ENCODE data around the gene OR2F2. TPM values are rescaled to one million over a fixed set of nuclear protein-coding genes. Genes with fewer than 3 reads are reported as not detected.
A peak's percentile ranks its signal among the peaks of the same experiment; 100 is the strongest.

OR2F2 gene
- total RNA-seq, 1 donor from 2014 or later, result not detected

- Mint-ChIP-seq H3K36me3 (peaks cover 25% of the 10 kb centered on the region), H3K27me3 (no peaks in the 10 kb centered on the region), H3K4me1 (ENCODE audit: unreplicated experiment) (no peaks in the 10 kb centered on the region), H3K27ac (no peak overlapping the region), H3K9me3 (no peaks in the 10 kb centered on the region), H3K4me3 (no peak overlapping the region)
- TF ChIP-seq, protein P1, sequence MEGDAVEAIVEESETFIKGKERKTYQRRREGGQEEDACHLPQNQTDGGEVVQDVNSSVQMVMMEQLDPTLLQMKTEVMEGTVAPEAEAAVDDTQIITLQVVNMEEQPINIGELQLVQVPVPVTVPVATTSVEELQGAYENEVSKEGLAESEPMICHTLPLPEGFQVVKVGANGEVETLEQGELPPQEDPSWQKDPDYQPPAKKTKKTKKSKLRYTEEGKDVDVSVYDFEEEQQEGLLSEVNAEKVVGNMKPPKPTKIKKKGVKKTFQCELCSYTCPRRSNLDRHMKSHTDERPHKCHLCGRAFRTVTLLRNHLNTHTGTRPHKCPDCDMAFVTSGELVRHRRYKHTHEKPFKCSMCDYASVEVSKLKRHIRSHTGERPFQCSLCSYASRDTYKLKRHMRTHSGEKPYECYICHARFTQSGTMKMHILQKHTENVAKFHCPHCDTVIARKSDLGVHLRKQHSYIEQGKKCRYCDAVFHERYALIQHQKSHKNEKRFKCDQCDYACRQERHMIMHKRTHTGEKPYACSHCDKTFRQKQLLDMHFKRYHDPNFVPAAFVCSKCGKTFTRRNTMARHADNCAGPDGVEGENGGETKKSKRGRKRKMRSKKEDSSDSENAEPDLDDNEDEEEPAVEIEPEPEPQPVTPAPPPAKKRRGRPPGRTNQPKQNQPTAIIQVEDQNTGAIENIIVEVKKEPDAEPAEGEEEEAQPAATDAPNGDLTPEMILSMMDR (conservative IDR thresholded peaks at IDR 0.05), result no peak
- no peak for DNase-seq (ENCODE audit: extremely low spot score, unreplicated experiment)
These were observed 43.6 kb upstream of the OR2F2 start for GRCh38 chr7:143891457-143891856.

GRCh38 chr7:143892527-143893300 is 42.3 kb upstream of the OR2F2 start:
- H3K4me3 Mint-ChIP-seq, result peak overlapping the region; percentile 44
- H3K36me3 Mint-ChIP-seq, result peaks cover 25% of the 10 kb centered on the region
- TF ChIP-seq, protein P1 (conservative IDR thresholded peaks at IDR 0.05), result peak; percentile 40
- H3K4me1 Mint-ChIP-seq (ENCODE audit: unreplicated experiment), result no peaks in the 10 kb centered on the region
- no peaks in the 10 kb centered on the region for H3K9me3 Mint-ChIP-seq
- H3K27ac Mint-ChIP-seq, result no peak overlapping the region
- DNase-seq (ENCODE audit: extremely low spot score, unreplicated experiment), result no peak
- H3K27me3 Mint-ChIP-seq, result no peaks in the 10 kb centered on the region

DNA sequence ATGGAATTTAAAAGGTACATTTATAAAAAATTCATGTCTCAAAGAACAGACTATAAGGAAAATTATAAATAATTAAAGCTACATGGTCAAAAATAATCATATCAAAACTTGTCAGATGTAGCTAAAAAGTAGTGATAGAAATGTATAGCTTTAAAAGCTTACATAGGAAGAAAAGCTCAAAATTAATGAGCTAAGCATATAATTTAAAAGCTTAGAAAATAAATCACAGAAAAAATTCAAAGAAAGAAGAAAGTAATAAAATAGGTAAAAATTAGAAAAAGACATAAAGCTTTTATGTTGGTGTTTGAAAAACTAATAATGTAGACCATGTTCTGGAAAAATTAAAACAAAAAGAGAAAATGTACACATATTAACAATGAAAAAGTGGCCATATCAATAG is 38.4 kb upstream of the OR2F2 start:
- H3K4me1 Mint-ChIP-seq (ENCODE audit: unreplicated experiment), result peaks cover 15% of the 10 kb centered on the region
- peaks cover 4% of the 10 kb centered on the region for H3K36me3 Mint-ChIP-seq
- H3K9me3 Mint-ChIP-seq, result no peaks in the 10 kb centered on the region
- H3K27ac Mint-ChIP-seq, result no peak overlapping the region
- H3K27me3 Mint-ChIP-seq, result no peaks in the 10 kb centered on the region
- no peak overlapping the region for H3K4me3 Mint-ChIP-seq
- TF ChIP-seq, protein P1 (conservative IDR thresholded peaks at IDR 0.05), result no peak
- no peak for DNase-seq (ENCODE audit: extremely low spot score, unreplicated experiment)

DNA sequence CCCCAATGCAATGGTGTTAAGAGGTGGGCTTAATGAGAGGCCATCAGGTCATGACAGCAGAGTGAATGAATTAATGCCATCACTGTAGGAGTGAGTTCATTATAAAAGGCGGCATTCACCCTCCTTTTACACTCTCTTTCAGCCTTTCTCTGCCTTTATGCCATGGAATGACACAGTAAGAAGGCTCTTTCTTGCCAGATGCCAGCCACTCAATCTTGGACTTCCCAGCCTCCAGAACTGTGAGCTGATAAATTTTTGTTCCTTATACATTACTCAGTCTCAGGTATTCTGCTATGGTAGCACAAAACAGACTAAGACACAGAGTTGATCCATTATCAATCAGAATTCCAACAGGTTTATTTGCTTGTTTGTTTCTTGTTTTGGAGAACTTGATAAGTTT is 36.2 kb upstream of the OR2F2 start:
- Mint-ChIP-seq H3K9me3 (no peaks in the 10 kb centered on the region), H3K4me1 (ENCODE audit: unreplicated experiment) (peaks cover 19% of the 10 kb centered on the region), H3K4me3 (no peak overlapping the region), H3K36me3 (peaks cover 4% of the 10 kb centered on the region), H3K27ac (no peak overlapping the region), H3K27me3 (no peaks in the 10 kb centered on the region)
- DNase-seq (ENCODE audit: extremely low spot score, unreplicated experiment), result no peak
- TF ChIP-seq, protein P1 (conservative IDR thresholded peaks at IDR 0.05), result no peak

GRCh38 chr7:143900230-143900766 is 34.7 kb upstream of the OR2F2 start:
- Mint-ChIP-seq H3K27ac (peak overlapping the region; percentile 91), H3K27me3 (no peaks in the 10 kb centered on the region), H3K36me3 (peaks cover 4% of the 10 kb centered on the region), H3K9me3 (no peaks in the 10 kb centered on the region), H3K4me1 (ENCODE audit: unreplicated experiment) (peaks cover 22% of the 10 kb centered on the region), H3K4me3 (peak overlapping the region; percentile 97)
- TF ChIP-seq, protein P1 (conservative IDR thresholded peaks at IDR 0.05), result no peak
- DNase-seq (ENCODE audit: extremely low spot score, unreplicated experiment), result no peak
